SK-N-SH treated with all-trans-retinoic acid at 6 μM for 48 hours (cell line): ENCODE results near the gene NUP205.
A peak's percentile ranks its signal among the peaks of the same experiment; 100 is the strongest.

ENCODE experiments used
- ARNTL ChIP-seq: fragments of 450-650 bp; formaldehyde crosslinking; IDR thresholded peaks from 2 replicates; pipeline ENCODE4 v1.5.0; 2020; ENCODE audit warnings: low read depth, mild to moderate bottlenecking, moderate library complexity, borderline replicate concordance
- BACH2 ChIP-seq: fragments of 250-450 bp; sonication (Bioruptor Pico); IDR thresholded peaks from 2 replicates; pipeline ENCODE4 v1.9.0; 2021; ENCODE audit warnings: mild to moderate bottlenecking, borderline replicate concordance
- ESRRG ChIP-seq: fragments of 250-450 bp; sonication (Bioruptor Pico); IDR thresholded peaks from 2 replicates; pipeline ENCODE4 v1.6.1; 2021; ENCODE audit warnings: mild to moderate bottlenecking
- GLIS3 ChIP-seq: fragments of 250-450 bp; sonication (Bioruptor Pico); IDR thresholded peaks from 2 replicates; pipeline ENCODE4 v1.5.0; 2020; ENCODE audit warnings: mild to moderate bottlenecking, moderate library complexity
- ISL1 ChIP-seq: fragments of 250-450 bp; sonication (Bioruptor Pico); IDR thresholded peaks from 2 replicates; pipeline ENCODE4 v2.1.2; 2022; ENCODE audit warnings: mild to moderate bottlenecking, moderate library complexity
- OSR1 ChIP-seq: fragments of 250-450 bp; sonication (Bioruptor Pico); IDR thresholded peaks from 2 replicates; pipeline ENCODE4 v1.8.0; 2022; ENCODE audit warnings: moderate library complexity, mild to moderate bottlenecking, inconsistent platforms
- PATZ1 ChIP-seq: fragments of 250-450 bp; sonication (Bioruptor Pico); IDR thresholded peaks from 2 replicates; pipeline ENCODE4 v1.8.0; 2020; ENCODE audit warnings: mild to moderate bottlenecking, moderate library complexity, borderline replicate concordance
- POU6F1 ChIP-seq: fragments of 250-450 bp; sonication (Bioruptor Pico); IDR thresholded peaks from 2 replicates; pipeline ENCODE4 v1.8.0; 2021; ENCODE audit warnings: low read depth, mild to moderate bottlenecking, moderate library complexity, borderline replicate concordance
- PPARA ChIP-seq: fragments of 250-450 bp; sonication (Bioruptor Pico); IDR thresholded peaks from 2 replicates; pipeline ENCODE4 v1.5.0; 2020; ENCODE audit warnings: mild to moderate bottlenecking, borderline replicate concordance
- RARB ChIP-seq: fragments of 250-450 bp; sonication (Bioruptor Pico); IDR thresholded peaks from 2 replicates; pipeline ENCODE4 v1.8.0; 2021; ENCODE audit warnings: mild to moderate bottlenecking, moderate library complexity
- ZFP3 ChIP-seq: fragments of 250-450 bp; sonication (Bioruptor Pico); IDR thresholded peaks from 2 replicates; pipeline ENCODE4 v1.5.0; 2020; ENCODE audit warnings: mild to moderate bottlenecking, moderate library complexity
- ZFP30 ChIP-seq: fragments of 450-650 bp; formaldehyde crosslinking; IDR thresholded peaks from 2 replicates; pipeline ENCODE4 v1.5.0; 2022; ENCODE audit warnings: mild to moderate bottlenecking, moderate library complexity
- ZNF565 ChIP-seq: fragments of 450-650 bp; formaldehyde crosslinking; conservative IDR thresholded peaks from 2 replicates; pipeline ENCODE4 v1.5.0; 2020; ENCODE audit warnings: low read depth, mild to moderate bottlenecking, moderate library complexity
- ZNF8 ChIP-seq: fragments of 450-650 bp; formaldehyde crosslinking; IDR thresholded peaks from 2 replicates; pipeline ENCODE4 v1.5.0; 2020; ENCODE audit warnings: mild to moderate bottlenecking, moderate library complexity

GRCh38 chr7:135673360-135673706 is 115.6 kb downstream of the NUP205 start:
- no peak for TF ChIP-seq ZNF565
- no peak for TF ChIP-seq OSR1
- TF ChIP-seq GLIS3 (CRISPR knock-in tag) = no peak
- TF ChIP-seq ZNF8 (CRISPR knock-in tag) = no peak
- TF ChIP-seq PPARA (CRISPR knock-in tag) = no peak
- TF ChIP-seq ESRRG (CRISPR knock-in tag) = no peak
- peak; percentile 25; the same call in 1 of the 2 replicates for TF ChIP-seq ISL1 (CRISPR knock-in tag)
- TF ChIP-seq PATZ1 (CRISPR knock-in tag) = no peak
- TF ChIP-seq ARNTL = no peak
- no peak for TF ChIP-seq ZFP3 (CRISPR knock-in tag)
- no peak for TF ChIP-seq POU6F1 (CRISPR knock-in tag)
- TF ChIP-seq ZFP30 (CRISPR knock-in tag) = no peak
- no peak for TF ChIP-seq RARB (CRISPR knock-in tag)
- no peak for TF ChIP-seq BACH2 (CRISPR knock-in tag)
